PC-3 (cell line): ENCODE data around the gene ASTN2.

Experiments used
- CTCF ChIP-seq: fragments of 300-600 bp; sonication (generic); conservative IDR thresholded peaks from 2 replicates; pipeline ENCODE4 v1.5.1; 2017; ENCODE audit warnings: antibody characterized with exemption, low read depth, mild to moderate bottlenecking, low read length
- EZH2 ChIP-seq: fragments of 300-600 bp; sonication (generic); IDR thresholded peaks from one replicate; pipeline ENCODE4 v1.6.1; 2017; ENCODE audit warnings: antibody characterized with exemption, mild to moderate bottlenecking, low read length; ENCODE audit not compliant: unreplicated experiment
- EZH2phosphoT487 ChIP-seq: fragments of 300-600 bp; sonication (generic); IDR thresholded peaks from 2 replicates; pipeline ENCODE4 v1.6.1; 2018; ENCODE audit warnings: mild to moderate bottlenecking, antibody characterized with exemption, low read length, borderline replicate concordance

GRCh38 chr9:116423149-116423548, 991.7 kb downstream of the ASTN2 start:
- no peak for TF ChIP-seq CTCF
- TF ChIP-seq EZH2phosphoT487 = no peak
- TF ChIP-seq EZH2 = no peak
